H1 (cell line): ENCODE data around the gene VEGFC. TPM values are rescaled to one million over a fixed set of nuclear protein-coding genes. Genes with fewer than 3 reads are reported as not detected.

Experiments
- BCL11A ChIP-seq, 2 experiments: IDR thresholded peaks; one replicate each; pipeline ENCODE4 v1.6.1; 2011; ENCODE audit warnings: low read depth in 2 of 2, low read length in 2 of 2, mild to moderate bottlenecking in 2 of 2
- SIX5 ChIP-seq: IDR thresholded peaks from 2 replicates; pipeline ENCODE4 v1.6.1; 2011; ENCODE audit warnings: mild to moderate bottlenecking, low read depth, low read length
- polyA plus RNA-seq, 7 experiments: library from polyadenylated mRNA; depleted of rRNA in 3 of 7; stranded (reverse) in 5 of 7; unstranded in 2 of 7; fragments of >200 nt in 5 of 7; fragments of 200-250 nt in 2 of 7; gene quantifications; 1 replicate in 5 of 7; 2 replicates in 1 of 7; 4 replicates in 1 of 7; pipeline versions ENCODE4 v1.2.1 to v1.2.3, GENCODE V29; 2011 to 2013; ENCODE audit warnings: missing spikeins in 2 of 7, mixed read lengths in 2 of 7
- total RNA-seq: library from RNA; stranded (reverse); fragmentation: NEBNext Ultra II Directional; extraction: Animal tissue kit (Norgen Biotek cat#: 25700); gene quantifications from 2 replicates; pipeline ENCODE4 v1.2.1, GENCODE V29; 2021

Gene VEGFC
- total and polyA plus RNA-seq, 2 of the 8 experiments (the other 6 are each of a cell fraction or from before 2014, with no cell fraction given) = 0.53 to 1.4 TPM

GRCh38 chr4:176784816-176785215 is 7.9 kb downstream of the VEGFC start (continued):
- TF ChIP-seq SIX5 (no peak), BCL11A (IDR thresholded peaks at IDR 0.05; ENCODE audit: low read depth in 2 of 2, low read length in 2 of 2) (no peak)
